ENCODE measurements around the gene SORCS2. TPM values are rescaled to one million over a fixed set of nuclear protein-coding genes. Genes with fewer than 3 reads are reported as not detected.
A peak's percentile ranks its signal among the peaks of the same experiment; 100 is the strongest.

The SORCS2 gene
- total RNA-seq, 4 donors from 2014 or later: 1.1 to 2.5 (median 2.0) TPM

- TF ChIP-seq CTCF (IDR thresholded peaks at IDR 0.05) (no peak), POLR2A (IDR thresholded peaks at IDR 0.05) (no peak)
- Histone ChIP-seq H3K27me3 (peaks cover 0 to 28% (median 0%) of the 10 kb centered on the region in 4 donors), H3K27ac (no peak overlapping the region), H3K36me3 (no peaks in the 10 kb centered on the region), H3K4me3 (peak overlapping the region in 1 of 4 donors; percentile 28), H3K4me1 (peaks cover 0 to 18% (median 0%) of the 10 kb centered on the region in 3 donors), H3K9me3 (no peaks in the 10 kb centered on the region)
- DNase-seq: no peak
- 35% methylated on average over 12 of the region's 22 CpGs; no CpG with 5 or more reads in 1 of the 2 donors for WGBS, 2 donors
- intact Hi-C loops (cut with DNase I): loop anchor here (5.0 kb wide), 1 partner anchor 103 kb away; the partner anchor contains the start of gene SORCS2
Measured at GRCh38 chr4:7295197-7295910, 103.0 kb downstream of the SORCS2 start.

GRCh38 chr4:7295911-7296660 lies 103.7 kb downstream of the SORCS2 start:
- intact Hi-C loops (cut with DNase I): loop anchor here (5.0 kb wide), 1 partner anchor 104 kb away; the partner anchor contains the start of gene SORCS2
- Histone ChIP-seq H3K27me3 (peaks cover 0 to 28% (median 0%) of the 10 kb centered on the region in 4 donors), H3K9me3 (no peaks in the 10 kb centered on the region), H3K4me3 (no peak overlapping the region), H3K36me3 (no peaks in the 10 kb centered on the region), H3K27ac (no peak overlapping the region), H3K4me1 (peaks cover 0 to 17% (median 0%) of the 10 kb centered on the region in 3 donors)
- WGBS, 2 donors: 80 to 93% methylated on average over 4 to 5 of the region's 19 CpGs
- no peak for DNase-seq
- peak; percentile 15 to 71 (median 56) for TF ChIP-seq CTCF (IDR thresholded peaks at IDR 0.05)
- TF ChIP-seq POLR2A (IDR thresholded peaks at IDR 0.05): no peak

DNA sequence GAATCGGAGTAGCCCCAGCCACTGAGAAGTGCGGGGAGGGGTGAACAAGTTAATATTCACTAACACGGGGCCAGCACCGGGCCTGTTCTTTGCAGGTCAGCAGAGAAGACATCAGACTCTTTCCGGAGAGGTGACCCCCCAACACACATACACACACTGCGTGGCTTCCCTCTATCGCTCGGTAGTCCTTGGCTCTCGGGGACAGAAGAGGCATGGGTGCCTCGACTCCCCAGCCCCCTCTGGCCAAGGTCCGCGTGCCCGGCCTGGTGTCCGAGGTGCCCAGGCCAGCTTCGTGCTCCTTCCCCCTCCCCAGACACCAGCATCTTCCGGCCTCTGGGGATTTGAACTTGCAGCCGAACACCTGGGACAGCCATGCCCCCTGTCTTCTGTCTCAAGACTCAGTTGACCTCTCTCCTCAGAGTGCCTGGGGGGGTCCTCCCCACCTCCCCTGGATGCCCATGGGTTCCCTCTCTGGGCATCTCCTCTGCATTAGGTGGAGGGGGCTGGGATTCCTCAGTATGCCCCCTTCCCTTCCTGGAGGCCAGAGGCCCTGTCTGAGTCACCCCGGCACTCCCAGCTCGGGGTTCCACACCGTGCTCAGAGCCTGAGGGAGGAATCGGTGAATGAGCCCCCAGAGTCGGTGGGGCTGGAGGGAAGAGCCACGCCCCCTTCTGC lies 104.5 kb downstream of the SORCS2 start:
- Histone ChIP-seq H3K4me3 (no peak overlapping the region), H3K4me1 (peaks cover 0 to 10% (median 0%) of the 10 kb centered on the region in 3 donors), H3K36me3 (no peaks in the 10 kb centered on the region), H3K27ac (no peak overlapping the region), H3K27me3 (peaks cover 0 to 28% (median 0%) of the 10 kb centered on the region in 4 donors), H3K9me3 (no peaks in the 10 kb centered on the region)
- no peak for TF ChIP-seq CTCF (IDR thresholded peaks at IDR 0.05)
- no peak for TF ChIP-seq POLR2A (IDR thresholded peaks at IDR 0.05)
- DNase-seq: no peak
- intact Hi-C loops (cut with DNase I): loop anchor here (5.0 kb wide), 1 partner anchor 104 kb away; the partner anchor contains the start of gene SORCS2
- WGBS, 2 donors: 79 to 91% methylated on average over 11 to 17 of the region's 23 CpGs

- no peak overlapping the region for H3K4me3 ChIP-seq
- DNase-seq: no peak
- no peak overlapping the region for H3K27ac ChIP-seq
- intact Hi-C loops (cut with DNase I): loop anchor here (5.0 kb wide), 1 partner anchor 105 kb away; the partner anchor contains the start of gene SORCS2
- H3K36me3 ChIP-seq: no peaks in the 10 kb centered on the region
- TF ChIP-seq POLR2A (IDR thresholded peaks at IDR 0.05) (no peak), CTCF (IDR thresholded peaks at IDR 0.05) (no peak)
- peaks cover 0 to 28% (median 0%) of the 10 kb centered on the region in 4 donors for H3K27me3 ChIP-seq
- 63 to 77% methylated on average over 2 to 4 of the region's 9 CpGs for WGBS, 2 donors
- H3K9me3 ChIP-seq: no peaks in the 10 kb centered on the region
- peaks cover 0 to 9% (median 0%) of the 10 kb centered on the region in 3 donors for H3K4me1 ChIP-seq
Measured at GRCh38 chr4:7297374-7297773, 105.0 kb downstream of the SORCS2 start.

All from esophagus squamous epithelium (tissue), 5 donors.